ENCODE measurements around the gene NHEJ1. TPM values are rescaled to one million over a fixed set of nuclear protein-coding genes. Genes with fewer than 3 reads are reported as not detected.

Gene NHEJ1
- total and polyA plus RNA-seq, 11 donors, result 3.7 to 17.0 (median 8.0) TPM

DNA sequence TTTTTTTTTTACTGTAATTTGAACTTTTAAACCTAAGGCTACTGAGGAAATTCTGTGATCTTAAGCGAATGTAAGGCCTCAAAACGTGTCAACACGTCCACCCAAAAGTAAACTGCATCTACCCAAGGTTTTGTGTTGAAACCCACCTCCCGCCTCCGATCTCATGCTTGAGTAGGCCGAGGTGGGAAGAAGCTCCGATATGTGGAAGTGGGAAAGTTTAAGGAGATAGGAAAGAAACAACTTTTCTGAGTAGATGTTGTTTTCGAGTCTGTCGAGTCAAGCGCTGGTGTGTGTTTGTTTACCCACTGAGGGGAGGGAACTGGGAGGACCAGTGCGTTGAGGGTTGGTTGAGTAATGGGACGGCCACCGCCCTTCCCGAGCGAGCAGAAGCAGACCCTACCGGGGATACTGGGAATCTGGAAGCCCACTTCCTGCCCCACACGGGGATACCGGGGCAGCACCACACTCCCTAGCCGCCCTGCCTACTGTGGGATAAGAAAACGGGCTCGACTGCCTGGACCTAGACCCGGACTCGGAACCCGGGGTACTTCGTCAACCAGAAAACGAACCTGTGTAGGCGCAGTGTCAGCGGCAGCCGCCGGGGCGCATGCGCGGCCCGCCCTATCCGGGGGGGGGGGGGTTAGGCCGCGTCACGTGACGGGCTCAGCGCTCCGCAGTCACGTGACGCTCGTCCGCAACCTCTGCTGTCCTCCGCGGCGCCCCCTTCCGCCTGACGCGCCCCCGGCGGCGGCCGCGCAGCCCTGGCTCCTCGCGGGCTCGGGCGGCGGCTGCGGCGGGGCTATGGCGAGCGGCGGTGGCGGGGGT is 17.1 kb upstream of the NHEJ1 start, which contains the start of gene RETREG2:
Gene RETREG2 (plus strand): TSS at position 724 of the 825 bp plus-strand sequence. CDS start 78 bp downstream, at position 802.
- H3K27ac ChIP-seq, result peak within 1 kb of the TSS; percentile 96 to 100 (median 98)
- H3K4me1 ChIP-seq, result peaks cover 5 to 54% (median 27%) of the 10 kb centered on the region in 12 donors
- no peaks in the 10 kb centered on the region for H3K9me3 ChIP-seq
- peak within 1 kb of the TSS; percentile 58 to 99 (median 92) for H3K4me3 ChIP-seq
- TF ChIP-seq POLR2A (IDR thresholded peaks at IDR 0.05) (peak; percentile 33 to 94), CTCF (IDR thresholded peaks at IDR 0.05) (peak in 10 of 12 donors; percentile 11 to 67 (median 50))
- DNase-seq (peak; percentile 86 to 93 (median 89)), ATAC-seq (peak; percentile 71 to 86 (median 78))
- no peaks in the 10 kb centered on the region for H3K27me3 ChIP-seq
- 0 to 1% (median 1%) methylated on average over 16 to 67 of the region's 67 CpGs for WGBS, 4 donors
- peaks cover 0 to 63% (median 59%) of the 10 kb centered on the region in 9 donors for H3K36me3 ChIP-seq
- intact Hi-C loops (cut with DNase I), result loop anchor here in 8 of 10 donors (1.0 to 10.0 kb wide), 13 partner anchors 17 to 893 kb away; partner anchors contain the start of genes DNAJB2 (in 5 of the 8), ABCB6 (in 3 of the 8), DNPEP (in 3 of the 8) and ZFAND2B (in 3 of the 8)

GRCh38 chr2:219176818-219177551 is 16.4 kb upstream of the NHEJ1 start, which contains the start of gene CNPPD1:
TSS of gene CNPPD1 (minus strand) at chr2:219176925. CDS start at chr2:219176828, 97 bp downstream.
- H3K36me3 ChIP-seq, result peaks cover 0 to 63% (median 59%) of the 10 kb centered on the region in 9 donors
- H3K27ac ChIP-seq, result peak within 1 kb of the TSS; percentile 96 to 100 (median 98)
- peak; percentile 91 to 96 (median 92) for DNase-seq
- TF ChIP-seq POLR2A (IDR thresholded peaks at IDR 0.05), result peak; percentile 70 to 93
- peak in 1 of 12 donors; percentile 25 for TF ChIP-seq CTCF (IDR thresholded peaks at IDR 0.05)
- H3K27me3 ChIP-seq, result no peaks in the 10 kb centered on the region
- 0 to 1% (median 0%) methylated on average over 18 to 69 of the region's 69 CpGs for whole genome bisulfite sequencing, 4 donors
- no peaks in the 10 kb centered on the region for H3K9me3 ChIP-seq
- H3K4me1 ChIP-seq, result peaks cover 5 to 46% (median 27%) of the 10 kb centered on the region in 12 donors
- peak; percentile 79 to 90 (median 90) for ATAC-seq
- H3K4me3 ChIP-seq, result peak within 1 kb of the TSS; percentile 58 to 99 (median 92)
- intact Hi-C loops (cut with DNase I), result loop anchor here in 8 of 10 donors (2.0 to 10.0 kb wide), 11 partner anchors 16 to 892 kb away; partner anchors contain the start of genes DNAJB2 (in 5 of the 8), ABCB6 (in 3 of the 8), DNPEP (in 3 of the 8) and ANKZF1 (in 2 of the 8)

- intact Hi-C loops (cut with DNase I), result loop anchor here in 8 of 10 donors (2.0 to 10.0 kb wide), 11 partner anchors 15 to 891 kb away; partner anchors contain the start of genes DNAJB2 (in 5 of the 8), ABCB6 (in 3 of the 8), DNPEP (in 3 of the 8) and ANKZF1 (in 2 of the 8)
- H3K27ac ChIP-seq, result peak overlapping the region; percentile 96 to 100 (median 98)
- TF ChIP-seq CTCF (IDR thresholded peaks at IDR 0.05), result peak in 7 of 12 donors; percentile 9 to 34 (median 30)
- no peak for TF ChIP-seq POLR2A (IDR thresholded peaks at IDR 0.05)
- H3K4me1 ChIP-seq, result peaks cover 7 to 54% (median 30%) of the 10 kb centered on the region in 12 donors
- H3K27me3 ChIP-seq, result no peaks in the 10 kb centered on the region
- DNase-seq, result peak; percentile 44 to 70 (median 62)
- peak overlapping the region; percentile 58 to 99 (median 92) for H3K4me3 ChIP-seq
- 3 to 5% (median 3%) methylated on average over 16 to 45 of the region's 45 CpGs for WGBS, 4 donors
- H3K9me3 ChIP-seq, result no peaks in the 10 kb centered on the region
- peak; percentile 10 to 52 (median 38) for ATAC-seq
- H3K36me3 ChIP-seq, result peaks cover 0 to 60% (median 54%) of the 10 kb centered on the region in 9 donors
Observed at GRCh38 chr2:219175928-219176817, 15.6 kb upstream of the NHEJ1 start.

Measured in heart left ventricle (tissue), 16 donors.